RWPE2 (cell line): ENCODE results near the gene RNF34.

Source experiments
- ATAC-seq: fragments of 200-7000 bp; cut with Tn5 transposase; 3 replicates; pipeline ENCODE4 v1.9.1; 2021; ENCODE audit warnings: low read depth
- DNase-seq: peaks from one replicate; pipeline ENCODE4 v3.0.0-alpha.2; 2020; ENCODE audit warnings: low spot score
- H3K27ac ChIP-seq: fragments of 450-650 bp; 2 replicates; pipeline ENCODE4 v1.5.1; 2017; ENCODE audit warnings: mild to moderate bottlenecking; ENCODE audit not compliant: poor library complexity, severe bottlenecking
- H3K27me3 ChIP-seq: fragments of 250-450 bp; sonication (Bioruptor Pico); 2 replicates; pipeline ENCODE4 v1.5.1; 2021; ENCODE audit warnings: mild to moderate bottlenecking, moderate library complexity; ENCODE audit not compliant: insufficient read depth, poor library complexity, severe bottlenecking
- H3K36me3 ChIP-seq: fragments of 250-450 bp; sonication (Bioruptor Pico); 2 replicates; pipeline ENCODE4 v1.5.1; 2020; ENCODE audit warnings: low read depth, mild to moderate bottlenecking, moderate library complexity
- H3K4me1 ChIP-seq: fragments of 250-450 bp; sonication (Bioruptor Pico); 2 replicates; pipeline ENCODE4 v1.5.1; 2021; ENCODE audit warnings: mild to moderate bottlenecking, moderate library complexity; ENCODE audit not compliant: insufficient read depth, poor library complexity, severe bottlenecking
- H3K4me3 ChIP-seq: fragments of 250-450 bp; sonication (Bioruptor Pico); 2 replicates; pipeline ENCODE4 v1.5.1; 2021; ENCODE audit warnings: mild to moderate bottlenecking, moderate library complexity; ENCODE audit not compliant: severe bottlenecking
- H3K9me3 ChIP-seq: fragments of 250-450 bp; sonication (Bioruptor Pico); 2 replicates; pipeline ENCODE4 v1.5.1; 2021; ENCODE audit warnings: mild to moderate bottlenecking, moderate library complexity; ENCODE audit not compliant: severe bottlenecking
- CTCF ChIP-seq: fragments of 450-650 bp; IDR thresholded peaks from one replicate; pipeline ENCODE4 v1.5.1; 2017; ENCODE audit warnings: mild to moderate bottlenecking, moderate library complexity; ENCODE audit not compliant: poor library complexity, severe bottlenecking

Gene RNF34

DNA sequence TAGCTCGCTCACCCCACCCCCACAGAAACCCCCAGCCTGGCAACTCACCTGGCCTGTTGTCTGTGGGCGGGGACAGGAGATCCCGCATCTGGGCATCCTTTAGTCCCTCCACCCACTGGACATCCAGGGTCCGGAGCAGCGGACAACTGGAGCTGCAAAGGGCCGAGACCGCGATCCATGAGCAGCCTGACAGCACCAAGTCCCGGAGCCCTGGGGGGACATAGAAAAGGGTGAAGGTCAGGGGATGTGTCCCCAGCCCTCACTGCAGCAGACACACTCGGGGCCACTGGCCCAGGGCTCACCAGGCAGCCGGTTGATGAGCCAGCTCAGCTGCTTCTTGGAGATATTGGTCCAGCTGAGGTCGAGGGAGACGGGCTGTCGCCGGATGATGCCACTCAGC is 40.9 kb downstream of the RNF34 start:
- no peak overlapping the region for H3K27ac ChIP-seq
- no peak for DNase-seq
- H3K36me3 ChIP-seq = peaks cover 56% of the 10 kb centered on the region
- no peak overlapping the region for H3K4me3 ChIP-seq
- H3K9me3 ChIP-seq = no peaks in the 10 kb centered on the region
- no peaks in the 10 kb centered on the region for H3K4me1 ChIP-seq
- ATAC-seq = no peak
- TF ChIP-seq CTCF = no peak
- no peaks in the 10 kb centered on the region for H3K27me3 ChIP-seq

- H3K4me3 ChIP-seq = no peak overlapping the region
- H3K4me1 ChIP-seq = no peaks in the 10 kb centered on the region
- no peaks in the 10 kb centered on the region for H3K27me3 ChIP-seq
- H3K27ac ChIP-seq = no peak overlapping the region
- H3K9me3 ChIP-seq = no peaks in the 10 kb centered on the region
- DNase-seq = no peak
- no peak for ATAC-seq
- no peak for TF ChIP-seq CTCF
- peaks cover 49% of the 10 kb centered on the region for H3K36me3 ChIP-seq
These were observed 41.6 kb downstream of the RNF34 start for GRCh38 chr12:121441555-121441954.

DNA sequence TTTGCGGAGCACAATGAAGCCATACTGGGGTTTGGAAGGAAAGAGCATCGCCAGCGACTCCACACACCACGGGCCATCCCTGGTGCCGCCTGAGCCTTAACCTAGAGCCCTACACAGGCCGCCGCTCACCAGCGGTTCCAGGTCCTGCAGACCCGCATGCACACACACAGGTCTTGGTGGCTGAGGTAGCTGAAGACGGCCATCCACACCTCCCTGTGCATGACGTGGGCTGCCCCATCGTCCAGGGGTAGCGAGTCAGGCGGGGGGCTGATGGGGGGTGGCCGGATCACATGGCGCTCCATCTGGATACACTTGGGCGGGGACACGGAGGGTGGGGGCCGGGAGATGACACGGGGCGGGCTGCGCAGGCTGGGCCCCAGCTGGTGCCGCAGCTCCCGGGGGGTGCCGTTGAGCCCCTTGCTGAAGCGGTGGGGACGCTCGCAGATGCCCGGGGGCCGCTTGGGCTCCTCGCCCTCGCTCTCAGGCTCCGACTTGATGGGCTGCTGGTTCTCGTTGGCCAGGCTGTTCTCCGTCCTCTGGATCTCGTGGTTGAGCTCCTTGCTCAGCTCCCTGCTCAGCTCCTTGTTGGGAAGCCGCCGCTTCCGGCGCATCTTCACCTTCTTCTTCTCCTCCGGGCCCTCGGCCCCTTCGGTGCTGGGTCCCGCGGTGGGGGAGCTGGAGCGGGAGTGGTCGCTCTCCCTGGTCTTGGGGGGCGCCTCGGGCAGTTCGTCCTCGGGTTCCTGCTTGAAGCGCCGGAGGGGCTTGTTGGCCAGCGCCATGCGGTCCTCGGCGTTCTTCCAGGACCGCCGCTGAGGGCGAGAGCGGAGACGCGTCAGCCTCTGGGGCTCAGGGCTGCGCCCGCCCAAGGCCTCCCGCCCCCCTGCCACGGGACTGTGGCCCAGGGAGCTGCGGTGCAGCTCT is 42.4 kb downstream of the RNF34 start:
- Histone ChIP-seq H3K9me3 (no peaks in the 10 kb centered on the region), H3K27ac (no peak overlapping the region), H3K27me3 (no peaks in the 10 kb centered on the region), H3K36me3 (peaks cover 41% of the 10 kb centered on the region), H3K4me1 (no peaks in the 10 kb centered on the region), H3K4me3 (no peak overlapping the region)
- DNase-seq (no peak), ATAC-seq (no peak)
- TF ChIP-seq CTCF = no peak

GRCh38 chr12:121443193-121443870 is 43.4 kb downstream of the RNF34 start:
- Histone ChIP-seq H3K27ac (no peak overlapping the region), H3K4me1 (no peaks in the 10 kb centered on the region), H3K4me3 (no peak overlapping the region), H3K27me3 (no peaks in the 10 kb centered on the region), H3K36me3 (peaks cover 44% of the 10 kb centered on the region), H3K9me3 (no peaks in the 10 kb centered on the region)
- DNase-seq = peak; percentile 73
- TF ChIP-seq CTCF = peak; percentile 86
- peak; percentile 89 for ATAC-seq
